Panc1 (cell line): ENCODE measurements around the gene LIM2. TPM values are rescaled to one million over a fixed set of nuclear protein-coding genes. Genes with fewer than 3 reads are reported as not detected.

Experiments
- ATAC-seq: fragments of 200-7000 bp; cut with Tn5 transposase; 2 replicates; pipeline ENCODE4 v1.9.1; 2020; ENCODE audit warnings: mild to moderate bottlenecking, moderate library complexity
- BruUV-seq: library from RNA; stranded (reverse); fragments of 400-500 nt; replicated peaks from 2 replicates; lab custom pipeline; 2021; lab: Mats Ljungman, UMichigan
- CTCF ChIA-PET: fragments of 300-600 bp; sonication (Branson Sonifier 250); formaldehyde crosslinking; loops from one replicate; lab custom pipeline; 2022; ENCODE audit warnings: antibody characterized with exemption; lab: Charles Lee
- POLR2A ChIA-PET: fragments of 300-600 bp; sonication (Branson Sonifier 250); formaldehyde crosslinking; loops from one replicate; lab custom pipeline; 2022; ENCODE audit warnings: antibody characterized with exemption; lab: Charles Lee
- DNase-seq: peaks from one replicate; pipeline ENCODE4 v3.0.0-alpha.2; 2010; ENCODE audit warnings: low read depth, low spot score
- H3K27ac ChIP-seq: 2 replicates; pipeline ENCODE4 v1.5.1; 2011; ENCODE audit warnings: mild to moderate bottlenecking, low read length, inconsistent platforms
- H3K27me3 ChIP-seq: fragments of 200-500 bp; sonication (Bioruptor generic); 2 replicates; pipeline ENCODE4 v1.6.0; 2014; ENCODE audit warnings: low read length, inconsistent platforms; ENCODE audit not compliant: control insufficient read depth, insufficient read depth
- H3K36me3 ChIP-seq: fragments of 200-500 bp; sonication (Bioruptor generic); 2 replicates; pipeline ENCODE4 v1.5.1; 2014; ENCODE audit warnings: inconsistent platforms, mild to moderate bottlenecking, low read length, moderate library complexity; ENCODE audit not compliant: control insufficient read depth, insufficient read depth
- H3K4me1 ChIP-seq: 2 replicates; pipeline ENCODE4 v1.5.1; 2011; ENCODE audit warnings: inconsistent platforms, mild to moderate bottlenecking, low read length, moderate library complexity; ENCODE audit not compliant: control insufficient read depth, insufficient read depth
- H3K4me3 ChIP-seq, 2 experiments: 2 replicates each; pipeline ENCODE4 v1.5.1; 2011 to 2012; ENCODE audit warnings: low read depth in 2 of 2, low read length in 2 of 2, mild to moderate bottlenecking in 2 of 2, inconsistent platforms in 1 of 2, moderate library complexity in 1 of 2
- H3K9me3 ChIP-seq: fragments of 200-500 bp; sonication (Bioruptor generic); 2 replicates; pipeline ENCODE4 v1.5.1; 2014; ENCODE audit warnings: low read depth, mild to moderate bottlenecking, inconsistent platforms, low read length, moderate library complexity; ENCODE audit not compliant: control insufficient read depth, insufficient read depth
- CTCF ChIP-seq: fragments of 450-650 bp; IDR thresholded peaks from 2 replicates; pipeline ENCODE4 v1.5.1; 2017; ENCODE audit warnings: mild to moderate bottlenecking
- POLR2AphosphoS5 ChIP-seq: IDR thresholded peaks from 2 replicates; pipeline ENCODE4 v1.6.1; 2012; ENCODE audit warnings: mild to moderate bottlenecking, low read depth, low read length, moderate library complexity
- REST ChIP-seq, 2 experiments: IDR thresholded peaks; 2 replicates each; pipeline ENCODE4 v1.6.1; 2011 to 2012; ENCODE audit warnings: low read depth in 2 of 2, control low read depth in 1 of 2, low read length in 1 of 2, mild to moderate bottlenecking in 1 of 2, moderate library complexity in 1 of 2; ENCODE audit not compliant: insufficient read depth in 1 of 2
- SIN3A ChIP-seq: IDR thresholded peaks from 2 replicates; pipeline ENCODE4 v1.6.1; 2012; ENCODE audit warnings: low read depth, mild to moderate bottlenecking, low read length, moderate library complexity, borderline replicate concordance; ENCODE audit not compliant: insufficient read depth
- TCF7L2 ChIP-seq: IDR thresholded peaks from 2 replicates; pipeline ENCODE4 v1.6.1; 2011; ENCODE audit warnings: mild to moderate bottlenecking, low read depth, low read length, inconsistent platforms
- in situ Hi-C: cut with HindIII; loops from 2 replicates; pipeline ENCODE4 v1.10.0; 2016; ENCODE audit warnings: low sequenced_read_pairs, low pct_unique_long_range_greater_than_20kb
- intact Hi-C: fragments of 100-400 bp; cut with micrococcal nuclease; formaldehyde crosslinking; loops from one replicate; pipeline ENCODE4 v1.10.0; 2022; ENCODE audit not compliant: unreplicated experiment
- total RNA-seq: library from RNA; stranded (reverse); gene quantifications from one replicate; pipeline ENCODE4 v1.2.1, GENCODE V29; 2021; ENCODE audit not compliant: unreplicated experiment

LIM2 gene
- total RNA-seq, 1 experiment from 2014 or later: not detected

- TF ChIP-seq SIN3A (no peak), REST (IDR thresholded peaks at IDR 0.05; ENCODE audit: insufficient read depth in 1 of 2, low read depth in 2 of 2, low read length in 1 of 2) (no peak), TCF7L2 (no peak), POLR2AphosphoS5 (no peak), CTCF (peak; percentile 89)
- H3K27ac ChIP-seq: peak overlapping the region; percentile 39
- peak; percentile 87 for ATAC-seq
- POLR2A ChIA-PET: no interaction called here
- H3K4me1 ChIP-seq: no peaks in the 10 kb centered on the region
- DNase-seq: no peak
- H3K27me3 ChIP-seq: no peaks in the 10 kb centered on the region
- BruUV-seq: no TSS peak
- no peaks in the 10 kb centered on the region for H3K36me3 ChIP-seq
- intact Hi-C loops (loop anchor here (5.0 to 10.0 kb wide), 2 partner anchors 69 to 316 kb away; no protein-coding TSS in a partner anchor), in situ Hi-C loops (no loop called here)
- H3K4me3 ChIP-seq: peak overlapping the region; percentile 49 to 81
- CTCF ChIA-PET: interaction anchor here (0.7 kb wide), 1 partner anchor 49 kb away, joined by 7 read pairs; the partner anchor contains the start of gene LIM2
- no peaks in the 10 kb centered on the region for H3K9me3 ChIP-seq
Measured at GRCh38 chr19:51338563-51339312, 49.0 kb downstream of the LIM2 start.

GRCh38 chr19:51337861-51338562, 49.8 kb downstream of the LIM2 start:
- no peaks in the 10 kb centered on the region for H3K36me3 ChIP-seq
- BruUV-seq: no TSS peak
- peak overlapping the region; percentile 39; the same call in 1 of the 2 replicates for H3K27ac ChIP-seq
- DNase-seq (no peak), ATAC-seq (no peak)
- POLR2A ChIA-PET: no interaction called here
- intact Hi-C loops (loop anchor here (5.0 to 10.0 kb wide), 2 partner anchors 69 to 317 kb away; no protein-coding TSS in a partner anchor), in situ Hi-C loops (no loop called here)
- H3K4me1 ChIP-seq: no peaks in the 10 kb centered on the region
- CTCF ChIA-PET: no interaction called here
- no peak for TF ChIP-seq REST (IDR thresholded peaks at IDR 0.05; ENCODE audit: insufficient read depth in 1 of 2, low read depth in 2 of 2, low read length in 1 of 2)
- no peak for TF ChIP-seq TCF7L2
- TF ChIP-seq POLR2AphosphoS5: no peak
- no peak for TF ChIP-seq SIN3A
- TF ChIP-seq CTCF: no peak
- no peaks in the 10 kb centered on the region for H3K9me3 ChIP-seq
- no peak overlapping the region; a peak in 1 of 4 replicates for H3K4me3 ChIP-seq
- H3K27me3 ChIP-seq: no peaks in the 10 kb centered on the region
